GM23248 (cell line): ENCODE results near the gene CPNE4. TPM values are rescaled to one million over a fixed set of nuclear protein-coding genes. Genes with fewer than 3 reads are reported as not detected.
"Not testable (repeated sequence)": the region's sequence is repeated elsewhere in the genome, so short reads cannot be mapped to it uniquely, and the experiment has no call there.

ENCODE experiments used
- DNase-seq: peaks from one replicate; pipeline ENCODE4 v3.0.0-alpha.2; 2015
- H2AFZ ChIP-seq: fragments of 200-600 bp; sonication (generic); 2 replicates; pipeline ENCODE4 v1.6.1; 2016; ENCODE audit warnings: antibody characterized with exemption
- H3F3A ChIP-seq: fragments of 200-600 bp; sonication (generic); 2 replicates; pipeline ENCODE4 v1.6.1; 2016; ENCODE audit warnings: mild to moderate bottlenecking, antibody characterized with exemption, mixed run types; ENCODE audit not compliant: insufficient read depth
- H3K27ac ChIP-seq: fragments of 200-600 bp; sonication (generic); 2 replicates; pipeline ENCODE4 v1.5.1; 2016; ENCODE audit warnings: mild to moderate bottlenecking
- H3K27me3 ChIP-seq: fragments of 200-600 bp; sonication (generic); replicated peaks from 2 replicates; pipeline ENCODE4 v1.6.1; 2016; ENCODE audit warnings: mild to moderate bottlenecking; ENCODE audit not compliant: insufficient read depth
- H3K36me3 ChIP-seq: fragments of 200-600 bp; sonication (generic); 2 replicates; pipeline ENCODE4 v1.6.1; 2016; ENCODE audit warnings: low read depth, mild to moderate bottlenecking
- H3K4me1 ChIP-seq: fragments of 200-600 bp; sonication (generic); 2 replicates; pipeline ENCODE4 v1.6.1; 2016; ENCODE audit warnings: mild to moderate bottlenecking; ENCODE audit not compliant: insufficient read depth
- H3K4me2 ChIP-seq: fragments of 200-600 bp; sonication (generic); one replicate; pipeline ENCODE4 v1.6.1; 2016; ENCODE audit warnings: mild to moderate bottlenecking; ENCODE audit not compliant: unreplicated experiment
- H3K4me3 ChIP-seq: fragments of 200-600 bp; sonication (generic); 2 replicates; pipeline ENCODE4 v1.5.1; 2016; ENCODE audit warnings: mild to moderate bottlenecking
- H3K79me2 ChIP-seq: fragments of 200-600 bp; sonication (generic); 2 replicates; pipeline ENCODE4 v1.6.1; 2016; ENCODE audit warnings: mild to moderate bottlenecking; ENCODE audit not compliant: insufficient read depth
- H3K9ac ChIP-seq: fragments of 200-600 bp; sonication (generic); 2 replicates; pipeline ENCODE4 v1.6.1; 2016; ENCODE audit warnings: mild to moderate bottlenecking
- H3K9me2 ChIP-seq: fragments of 200-600 bp; sonication (generic); 2 replicates; pipeline ENCODE4 v1.6.1; 2016; ENCODE audit warnings: mixed run types, mild to moderate bottlenecking, moderate library complexity; ENCODE audit not compliant: insufficient read depth
- H3K9me3 ChIP-seq: fragments of 200-600 bp; sonication (generic); one replicate; pipeline ENCODE4 v1.6.1; 2017; ENCODE audit warnings: low read depth
- H4K20me1 ChIP-seq: fragments of 200-600 bp; sonication (generic); 2 replicates; pipeline ENCODE4 v1.6.0; 2016; ENCODE audit not compliant: insufficient read depth
- EZH2 ChIP-seq: fragments of 200-600 bp; sonication (generic); IDR thresholded peaks from 2 replicates; pipeline ENCODE4 v1.6.1; 2018; ENCODE audit warnings: antibody characterized with exemption, mild to moderate bottlenecking; ENCODE audit not compliant: insufficient read depth, poor library complexity, severe bottlenecking
- EZH2phosphoT487 ChIP-seq: fragments of 200-600 bp; sonication (generic); IDR thresholded peaks from 2 replicates; pipeline ENCODE4 v1.6.1; 2018; ENCODE audit warnings: antibody characterized with exemption, moderate library complexity, mild to moderate bottlenecking, low read depth; ENCODE audit not compliant: insufficient read depth
- WGBS, 2 experiments: methylation state at CpG; one replicate each; pipeline ENCODE4 v1.1.6; 2015 to 2017; ENCODE audit warnings: low lambda C conversion rate in 2 of 2, low coverage in 1 of 2; ENCODE audit errors: missing lambda C conversion rate in 2 of 2; 5-methylcytosine and 5-hydroxymethylcytosine counted together
- in situ Hi-C: fragments of 300-500 bp; cut with MboI; formaldehyde crosslinking; loops from 2 replicates; pipeline ENCODE4 v1.15.0; 2020
- polyA plus RNA-seq: library from polyadenylated mRNA; unstranded; fragments of >200 nt; fragmentation: Nextera tagmentation; extraction: Ambion mirVana; gene quantifications from 2 replicates; pipeline ENCODE4 v1.2.1, GENCODE V29; 2016
- total RNA-seq: library from RNA; depleted of rRNA; stranded (reverse); fragments of >200 nt; shearing (Covaris generic); gene quantifications from 2 replicates; pipeline ENCODE4 v1.2.3, GENCODE V29; 2014

Gene CPNE4
- total and polyA plus RNA-seq, 2 experiments from 2014 or later, result 0.11 to 0.44 TPM

GRCh38 chr3:131973731-131974130 lies 61.1 kb downstream of the CPNE4 start:
- in situ Hi-C loops, result no loop called here
- no peak for TF ChIP-seq EZH2
- no peak for TF ChIP-seq EZH2phosphoT487
- Histone ChIP-seq H4K20me1 (no peaks in the 10 kb centered on the region), H2AFZ (no peak overlapping the region), H3K27ac (no peak overlapping the region), H3K79me2 (no peaks in the 10 kb centered on the region), H3F3A (no peaks in the 10 kb centered on the region), H3K36me3 (no peaks in the 10 kb centered on the region), H3K9me3 (no peaks in the 10 kb centered on the region), H3K9ac (no peak overlapping the region), H3K9me2 (no peaks in the 10 kb centered on the region), H3K4me1 (no peaks in the 10 kb centered on the region), H3K27me3 (no peaks in the 10 kb centered on the region), H3K4me2 (no peak overlapping the region), H3K4me3 (no peak overlapping the region)
- DNase-seq, result no peak
- 29 to 34% methylated on average over 4 of the region's 4 CpGs for WGBS, 2 experiments

- Histone ChIP-seq H3K4me3 (no peak overlapping the region), H2AFZ (no peak overlapping the region), H3K36me3 (no peaks in the 10 kb centered on the region), H3K9ac (no peak overlapping the region), H3K27ac (no peak overlapping the region), H3F3A (no peaks in the 10 kb centered on the region), H4K20me1 (no peaks in the 10 kb centered on the region), H3K27me3 (no peaks in the 10 kb centered on the region), H3K79me2 (no peaks in the 10 kb centered on the region), H3K4me2 (no peak overlapping the region), H3K9me2 (no peaks in the 10 kb centered on the region), H3K4me1 (no peaks in the 10 kb centered on the region), H3K9me3 (no peaks in the 10 kb centered on the region)
- 13% methylated on average over 4 of the region's 4 CpGs for WGBS, 2 experiments
- TF ChIP-seq EZH2 (no peak), EZH2phosphoT487 (no peak)
- peak; percentile 4 for DNase-seq
- in situ Hi-C loops, result no loop called here
Observed at GRCh38 chr3:131972550-131972949, 62.3 kb downstream of the CPNE4 start.

GRCh38 chr3:131972091-131972490 lies 62.7 kb downstream of the CPNE4 start:
- Histone ChIP-seq H3K79me2 (no peaks in the 10 kb centered on the region), H3K9me3 (no peaks in the 10 kb centered on the region), H3K4me1 (no peaks in the 10 kb centered on the region), H3K4me3 (no peak overlapping the region), H3F3A (no peaks in the 10 kb centered on the region), H3K4me2 (no peak overlapping the region), H3K27ac (no peak overlapping the region), H2AFZ (no peak overlapping the region), H3K9ac (no peak overlapping the region), H3K27me3 (no peaks in the 10 kb centered on the region), H3K36me3 (no peaks in the 10 kb centered on the region), H3K9me2 (no peaks in the 10 kb centered on the region), H4K20me1 (no peaks in the 10 kb centered on the region)
- DNase-seq, result peak; percentile 46
- no peak for TF ChIP-seq EZH2
- TF ChIP-seq EZH2phosphoT487, result no peak
- WGBS, 2 experiments, result 8 to 11% methylated on average over 3 of the region's 3 CpGs
- in situ Hi-C loops, result no loop called here

GRCh38 chr3:131963442-131963841 lies 71.4 kb downstream of the CPNE4 start:
- H3K27ac ChIP-seq, H3K9me2 ChIP-seq, DNase-seq, H3F3A ChIP-seq, H3K4me3 ChIP-seq, H3K9me3 ChIP-seq, H3K79me2 ChIP-seq, H3K4me1 ChIP-seq, in situ Hi-C loops, H3K9ac ChIP-seq, H4K20me1 ChIP-seq, H3K36me3 ChIP-seq, H3K27me3 ChIP-seq, H2AFZ ChIP-seq, H3K4me2 ChIP-seq: not testable (repeated sequence)
- 37 to 47% methylated on average over 8 of the region's 8 CpGs for WGBS, 2 experiments

GRCh38 chr3:131962982-131963381 lies 71.8 kb downstream of the CPNE4 start:
- Histone ChIP-seq H4K20me1 (no peaks in the 10 kb centered on the region), H2AFZ (no peak overlapping the region), H3K27ac (no peak overlapping the region), H3K79me2 (no peaks in the 10 kb centered on the region), H3K4me2 (no peak overlapping the region), H3K4me3 (no peak overlapping the region), H3K9me2 (no peaks in the 10 kb centered on the region), H3K27me3 (no peaks in the 10 kb centered on the region), H3K4me1 (peaks cover 6% of the 10 kb centered on the region), H3K36me3 (no peaks in the 10 kb centered on the region), H3K9me3 (no peaks in the 10 kb centered on the region), H3K9ac (no peak overlapping the region), H3F3A (no peaks in the 10 kb centered on the region)
- DNase-seq, result no peak
- in situ Hi-C loops, result no loop called here
- WGBS, 2 experiments, result 61 to 73% methylated on average over 5 of the region's 5 CpGs
- TF ChIP-seq EZH2phosphoT487 (no peak), EZH2 (no peak)
